Duodenal mucosa (tissue), 2 donors: Measurements from ENCODE around the gene UROS.
A peak's percentile ranks its signal among the peaks of the same experiment; 100 is the strongest.

Experiments used
- H3K27ac ChIP-seq: one replicate; pipeline ENCODE4 v1.7.0; 2013; ENCODE audit warnings: low read depth, low read length
- H3K27me3 ChIP-seq, 2 donors: one replicate each; pipeline ENCODE4 v1.7.0; 2013; ENCODE audit warnings: low read length in 2 of 2, control low read depth in 1 of 2; ENCODE audit not compliant: insufficient read depth in 2 of 2, control insufficient read depth in 1 of 2
- H3K36me3 ChIP-seq, 2 donors: one replicate each; pipeline ENCODE4 v1.7.0; 2013; ENCODE audit warnings: low read length in 2 of 2, control low read depth in 1 of 2; ENCODE audit not compliant: insufficient read depth in 2 of 2, control insufficient read depth in 1 of 2
- H3K4me1 ChIP-seq, 2 donors: one replicate each; pipeline ENCODE4 v1.7.0; 2013; ENCODE audit warnings: low read length in 2 of 2, control low read depth in 1 of 2; ENCODE audit not compliant: insufficient read depth in 2 of 2, control insufficient read depth in 1 of 2
- H3K4me3 ChIP-seq, 2 donors: one replicate each; pipeline ENCODE4 v1.7.0; 2013; ENCODE audit warnings: low read length in 2 of 2, low read depth in 1 of 2
- H3K9ac ChIP-seq, 2 donors: one replicate each; pipeline ENCODE4 v1.7.0; 2013; ENCODE audit warnings: low read length in 2 of 2, low read depth in 1 of 2
- H3K9me3 ChIP-seq, 2 donors: one replicate each; pipeline ENCODE4 v1.7.0; 2013; ENCODE audit warnings: low read length in 2 of 2, control low read depth in 1 of 2; ENCODE audit not compliant: control insufficient read depth in 1 of 2

UROS gene

DNA sequence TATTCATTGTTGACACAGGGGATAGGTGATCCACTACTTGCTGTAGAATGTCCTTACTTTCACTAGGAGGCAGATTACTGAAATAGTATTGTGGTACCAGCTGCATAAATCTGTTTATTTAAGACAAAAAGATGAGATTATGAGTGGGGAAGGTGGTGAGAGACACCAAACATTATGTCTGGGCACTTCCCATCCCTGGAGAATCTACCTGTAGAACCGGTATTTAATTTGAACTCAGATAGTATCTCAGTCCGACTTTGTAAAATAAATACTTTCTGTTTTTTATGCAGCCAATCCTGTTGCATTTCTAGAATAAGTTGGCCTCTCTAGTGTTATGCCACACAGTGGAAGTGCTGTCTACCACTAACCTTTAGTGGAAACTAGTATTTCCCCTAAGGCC is 13.7 kb upstream of the UROS start:
- H3K9ac ChIP-seq, result no peak overlapping the region
- no peaks in the 10 kb centered on the region for H3K27me3 ChIP-seq
- H3K9me3 ChIP-seq, result no peaks in the 10 kb centered on the region
- peaks cover 44 to 79% of the 10 kb centered on the region in 2 donors for H3K36me3 ChIP-seq
- no peak overlapping the region for H3K27ac ChIP-seq
- no peaks in the 10 kb centered on the region for H3K4me1 ChIP-seq
- no peak overlapping the region for H3K4me3 ChIP-seq

DNA sequence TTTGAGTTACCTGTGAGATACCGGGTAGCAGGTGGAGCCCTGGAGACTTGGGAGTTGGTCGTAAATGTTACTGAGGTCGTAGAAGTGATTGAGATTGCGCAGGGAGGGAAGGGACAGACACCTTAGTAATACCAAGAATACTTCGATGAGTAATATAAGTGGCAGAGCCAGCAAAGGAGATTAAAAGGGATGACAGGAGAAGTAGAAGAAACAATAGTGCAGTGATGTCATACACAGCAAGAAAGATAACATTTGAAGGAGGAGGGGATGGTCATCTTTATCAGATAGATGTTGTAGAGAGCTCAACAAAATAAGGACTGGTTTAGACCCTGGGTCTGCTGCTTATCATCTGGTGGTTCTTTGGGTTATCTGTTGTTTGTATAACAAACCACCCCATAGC is 5.3 kb upstream of the UROS start:
- H3K27me3 ChIP-seq, result no peaks in the 10 kb centered on the region
- H3K4me1 ChIP-seq, result peaks cover 15 to 21% of the 10 kb centered on the region in 2 donors
- no peak overlapping the region for H3K9ac ChIP-seq
- no peak overlapping the region for H3K4me3 ChIP-seq
- H3K27ac ChIP-seq, result no peak overlapping the region
- H3K9me3 ChIP-seq, result no peaks in the 10 kb centered on the region
- peaks cover 34 to 60% of the 10 kb centered on the region in 2 donors for H3K36me3 ChIP-seq

DNA sequence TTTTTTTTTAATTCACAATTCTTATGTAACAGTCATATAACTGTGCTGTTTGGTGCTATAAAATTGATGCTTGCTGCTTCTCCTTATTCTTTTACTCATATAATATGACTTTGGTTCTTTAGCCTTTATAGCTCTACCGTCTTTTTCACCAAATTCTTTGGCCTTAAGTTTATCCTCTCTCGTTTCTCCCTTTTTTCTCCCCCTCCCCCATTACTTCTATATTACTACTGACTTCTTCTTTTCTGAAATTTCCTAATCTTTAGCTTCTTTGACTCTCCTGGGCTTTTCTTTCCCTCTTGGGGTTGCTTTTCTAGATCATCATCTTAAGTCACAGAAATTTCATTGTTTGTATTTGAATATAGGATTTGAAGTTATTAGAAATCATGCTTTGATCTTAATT is 4.1 kb upstream of the UROS start:
- H3K36me3 ChIP-seq, result peaks cover 34 to 50% of the 10 kb centered on the region in 2 donors
- H3K4me3 ChIP-seq, result no peak overlapping the region
- H3K9ac ChIP-seq, result no peak overlapping the region
- H3K9me3 ChIP-seq, result no peaks in the 10 kb centered on the region
- H3K27ac ChIP-seq, result no peak overlapping the region
- H3K4me1 ChIP-seq, result peaks cover 18 to 21% of the 10 kb centered on the region in 2 donors
- H3K27me3 ChIP-seq, result no peaks in the 10 kb centered on the region

DNA sequence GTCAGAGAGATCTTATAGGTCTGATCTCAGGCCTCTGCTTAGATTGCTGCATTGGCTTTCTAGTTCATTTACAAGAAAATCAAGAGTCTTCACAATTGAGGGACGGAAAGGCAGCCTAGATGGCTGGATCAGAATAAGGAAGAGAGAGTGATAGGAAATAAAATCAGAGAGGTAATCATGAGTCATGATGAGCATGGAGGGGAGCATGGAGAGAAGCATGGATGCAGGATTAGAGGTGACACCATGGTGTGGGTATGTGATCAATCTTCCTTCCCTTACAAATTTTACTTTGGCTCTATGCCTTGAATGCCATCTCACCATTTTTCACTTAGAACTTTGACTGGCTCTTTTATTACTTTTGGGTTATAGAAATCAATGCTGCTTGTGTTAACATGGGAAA is 1.7 kb upstream of the UROS start:
- no peaks in the 10 kb centered on the region for H3K9me3 ChIP-seq
- no peak overlapping the region for H3K27ac ChIP-seq
- peak overlapping the region; percentile 95 to 98 for H3K4me3 ChIP-seq
- no peak overlapping the region for H3K9ac ChIP-seq
- H3K27me3 ChIP-seq, result no peaks in the 10 kb centered on the region
- H3K4me1 ChIP-seq, result peaks cover 30 to 38% of the 10 kb centered on the region in 2 donors
- H3K36me3 ChIP-seq, result peaks cover 23 to 28% of the 10 kb centered on the region in 2 donors

DNA sequence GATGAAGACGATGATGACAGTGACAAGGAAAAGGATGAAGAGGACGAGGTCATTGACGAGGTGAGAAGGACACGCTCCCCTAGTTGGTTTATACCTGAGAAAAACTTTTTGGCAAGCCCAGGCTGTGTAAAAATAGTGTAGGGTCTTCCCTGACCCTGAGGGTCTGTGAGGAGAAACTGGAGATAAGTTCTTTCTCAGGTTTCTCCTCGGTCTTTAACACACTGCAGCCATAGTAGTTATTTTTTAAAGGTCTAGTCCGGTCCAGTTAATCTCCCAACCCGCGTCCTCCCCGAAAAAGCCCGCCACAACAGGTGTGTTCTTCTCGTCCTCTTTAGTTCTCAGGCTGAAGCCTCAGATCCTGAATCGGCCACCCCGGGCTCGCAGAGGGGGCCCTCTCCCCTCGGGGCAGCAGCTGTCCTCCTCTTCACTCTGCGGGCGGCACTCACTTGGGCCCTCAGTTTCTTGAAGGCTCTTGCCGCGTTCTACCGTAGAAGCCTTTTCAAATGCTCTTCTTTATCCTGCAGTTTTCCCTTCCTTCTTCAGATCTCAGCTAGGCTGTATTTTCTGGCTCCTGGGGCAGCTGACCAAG is 699 bp upstream of the UROS start:
- Histone ChIP-seq H3K27me3 (no peaks in the 10 kb centered on the region), H3K4me3 (peak overlapping the region; percentile 95 to 98), H3K4me1 (peaks cover 30 to 38% of the 10 kb centered on the region in 2 donors), H3K9ac (peak overlapping the region; percentile 90 to 94), H3K27ac (no peak overlapping the region), H3K36me3 (peaks cover 15 to 18% of the 10 kb centered on the region in 2 donors), H3K9me3 (no peaks in the 10 kb centered on the region)

DNA sequence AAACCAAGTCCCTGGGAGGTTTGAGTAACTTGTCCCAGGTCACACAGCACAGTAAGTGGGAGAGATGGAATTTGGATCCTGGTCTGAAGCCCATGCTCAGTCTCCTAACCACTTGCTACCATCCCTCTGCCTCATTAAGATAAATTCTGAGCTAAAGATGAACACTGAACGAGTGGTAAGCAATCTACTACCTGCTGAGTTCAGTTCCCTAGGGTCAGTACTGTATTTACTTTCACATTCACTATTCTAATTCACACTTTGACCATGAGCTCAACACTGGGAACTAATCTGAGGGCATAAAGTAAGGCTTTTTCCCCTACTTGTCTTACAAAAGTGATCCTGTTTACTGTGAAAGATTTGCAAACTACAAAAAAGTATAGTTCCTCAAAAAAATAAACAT is 2.4 kb downstream of the UROS start:
- Histone ChIP-seq H3K9ac (no peak overlapping the region), H3K9me3 (no peaks in the 10 kb centered on the region), H3K27ac (no peak overlapping the region), H3K27me3 (no peaks in the 10 kb centered on the region), H3K4me1 (peaks cover 30 to 35% of the 10 kb centered on the region in 2 donors), H3K36me3 (peaks cover 0 to 3% of the 10 kb centered on the region in 2 donors), H3K4me3 (no peak overlapping the region)

DNA sequence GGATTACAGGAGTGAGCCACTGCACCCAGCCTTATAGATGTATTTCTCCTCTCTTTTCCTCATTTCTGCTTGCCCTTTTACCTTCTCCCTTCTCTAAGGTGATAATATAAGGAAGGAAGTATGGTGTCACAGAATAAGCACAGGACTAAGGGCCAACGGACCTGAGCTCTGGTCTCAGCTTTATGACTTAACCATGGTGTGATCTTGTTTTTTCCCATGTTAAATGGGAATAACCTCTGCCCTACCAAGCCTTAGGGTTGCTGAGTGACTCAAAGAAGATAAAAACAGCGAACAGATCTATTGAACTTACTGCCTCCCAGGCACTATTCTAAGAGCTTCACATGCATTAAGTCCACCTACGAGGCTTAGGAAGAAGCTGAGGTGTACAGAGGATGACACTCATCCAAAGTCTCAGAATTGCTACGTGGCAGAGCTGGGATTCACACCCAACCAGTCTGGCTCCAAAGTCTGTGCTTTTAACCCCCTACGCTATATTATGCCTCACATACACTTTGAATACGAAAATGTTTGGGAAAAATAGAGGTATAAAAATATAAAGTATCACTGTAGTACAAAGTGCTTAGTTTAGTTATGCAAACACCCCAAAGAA is 5.6 kb downstream of the UROS start:
- Histone ChIP-seq H3K27me3 (no peaks in the 10 kb centered on the region), H3K4me1 (peaks cover 15 to 17% of the 10 kb centered on the region in 2 donors), H3K36me3 (peaks cover 5 to 31% of the 10 kb centered on the region in 2 donors), H3K9me3 (no peaks in the 10 kb centered on the region), H3K9ac (no peak overlapping the region), H3K4me3 (no peak overlapping the region), H3K27ac (no peak overlapping the region)

DNA sequence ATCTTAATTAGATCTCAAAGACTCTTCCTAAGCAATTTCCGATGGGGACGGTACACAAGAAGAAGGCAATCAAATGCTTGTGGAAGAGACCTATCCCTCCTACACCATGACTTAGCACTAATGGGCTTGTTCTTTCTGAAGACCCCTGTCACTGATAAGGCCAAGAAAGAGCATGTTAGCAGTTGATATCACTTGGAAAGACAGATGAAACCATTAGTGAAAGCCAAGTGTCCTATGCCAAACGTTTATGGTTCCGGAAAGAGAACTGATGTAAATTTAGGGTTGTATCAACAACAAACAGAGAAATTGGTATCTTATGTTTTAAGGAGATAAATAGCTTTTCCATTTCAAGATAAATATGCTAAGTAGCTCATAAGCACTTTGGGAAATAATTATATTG is 6.5 kb downstream of the UROS start:
- peaks cover 5 to 31% of the 10 kb centered on the region in 2 donors for H3K36me3 ChIP-seq
- H3K9ac ChIP-seq, result no peak overlapping the region
- no peak overlapping the region for H3K27ac ChIP-seq
- H3K4me1 ChIP-seq, result peaks cover 11 to 12% of the 10 kb centered on the region in 2 donors
- H3K27me3 ChIP-seq, result no peaks in the 10 kb centered on the region
- no peaks in the 10 kb centered on the region for H3K9me3 ChIP-seq
- no peak overlapping the region for H3K4me3 ChIP-seq

DNA sequence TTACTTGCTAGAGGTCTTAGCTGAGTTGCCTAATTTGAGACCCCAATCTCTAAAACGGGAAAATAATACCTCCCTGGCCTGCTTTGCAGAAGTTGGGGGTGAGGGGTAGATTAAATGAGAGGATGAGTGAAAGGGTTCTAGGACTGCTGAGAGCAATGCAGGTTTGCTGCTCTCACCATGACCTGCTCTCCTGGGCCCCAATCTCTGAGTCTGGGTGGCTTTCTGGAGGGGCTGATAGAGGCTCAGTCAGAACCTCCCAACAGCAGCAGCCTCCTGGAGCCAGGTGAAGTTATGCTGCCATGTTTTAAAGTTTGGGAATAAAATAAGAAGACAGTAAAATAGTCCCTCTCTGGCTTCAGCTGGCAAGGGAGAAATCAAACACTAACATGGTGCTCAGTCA is 7.3 kb downstream of the UROS start:
- Histone ChIP-seq H3K36me3 (peaks cover 5 to 35% of the 10 kb centered on the region in 2 donors), H3K9ac (no peak overlapping the region), H3K4me3 (no peak overlapping the region), H3K27me3 (no peaks in the 10 kb centered on the region), H3K9me3 (no peaks in the 10 kb centered on the region), H3K27ac (no peak overlapping the region), H3K4me1 (peaks cover 3 to 7% of the 10 kb centered on the region in 2 donors)

DNA sequence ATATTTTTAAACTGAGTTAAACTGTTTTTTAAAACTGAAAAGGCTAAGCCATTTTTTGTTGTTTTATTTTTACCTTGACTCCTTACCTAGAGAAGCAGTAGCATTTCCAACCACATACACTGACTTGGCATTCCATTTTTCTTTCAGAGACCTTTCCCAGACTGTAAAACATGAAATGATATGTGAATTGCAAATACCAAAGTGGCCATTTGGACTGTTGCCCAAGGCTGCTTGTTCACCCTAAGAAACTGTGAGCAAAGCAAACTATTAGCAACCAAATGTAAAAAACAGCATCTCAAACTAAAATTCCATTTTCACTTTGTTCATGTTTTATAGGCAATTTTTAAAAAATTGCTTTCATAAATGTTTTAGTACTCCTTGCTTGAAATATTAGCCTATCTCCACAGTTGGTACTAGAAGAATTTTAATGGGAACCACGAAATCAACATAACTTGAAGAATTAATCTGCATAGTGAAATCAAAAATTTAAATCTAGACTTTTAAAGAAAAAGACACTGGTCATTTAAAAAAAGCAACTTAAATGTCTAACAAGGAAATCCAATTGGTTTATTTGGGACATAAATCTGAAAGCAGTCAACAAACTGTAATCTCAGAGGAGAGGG is 10.8 kb downstream of the UROS start:
- H3K36me3 ChIP-seq, result peaks cover 9 to 54% of the 10 kb centered on the region in 2 donors

More for the DNA sequence above, 10.8 kb downstream of the UROS start:
- no peaks in the 10 kb centered on the region for H3K4me1 ChIP-seq
- no peaks in the 10 kb centered on the region for H3K9me3 ChIP-seq
- H3K4me3 ChIP-seq, result no peak overlapping the region
- no peaks in the 10 kb centered on the region for H3K27me3 ChIP-seq
- no peak overlapping the region for H3K9ac ChIP-seq
- H3K27ac ChIP-seq, result no peak overlapping the region
